Natural killer cell (primary cell): Measurements from ENCODE around the gene ARFGEF2. TPM values are rescaled to one million over a fixed set of nuclear protein-coding genes. Genes with fewer than 3 reads are reported as not detected.

Experiments
- ATAC-seq, 3 donors: fragments of 150-1000 bp in 2 of 3; fragments of 200-7000 bp in 1 of 3; cut with Tn5 transposase; 1 replicate in 1 of 3; 2 replicates in 2 of 3; pipeline ENCODE4 v1.10.0; 2021; ENCODE audit warnings: mild to moderate bottlenecking in 2 of 3, moderate library complexity in 2 of 3
- DNase-seq, 2 donors: peaks; one replicate each; pipeline versions ENCODE4 v3.0.0 to v3.0.0-alpha.2; 2013 to 2021; ENCODE audit warnings: mixed read lengths in 1 of 2
- H3K27ac ChIP-seq: one replicate; pipeline ENCODE4 v1.5.1; 2013; ENCODE audit warnings: mild to moderate bottlenecking, low read length
- H3K27me3 ChIP-seq: one replicate; pipeline ENCODE4 v1.6.1; 2013; ENCODE audit warnings: low read length; ENCODE audit not compliant: control insufficient read depth, insufficient read depth
- H3K36me3 ChIP-seq: one replicate; pipeline ENCODE4 v1.6.1; 2013; ENCODE audit warnings: low read length; ENCODE audit not compliant: control insufficient read depth, insufficient read depth
- H3K4me1 ChIP-seq: one replicate; pipeline ENCODE4 v1.6.1; 2013; ENCODE audit warnings: low read length; ENCODE audit not compliant: control insufficient read depth, insufficient read depth
- H3K4me3 ChIP-seq: one replicate; pipeline ENCODE4 v1.5.1; 2013; ENCODE audit warnings: low read length
- H3K9me3 ChIP-seq: one replicate; pipeline ENCODE4 v1.6.1; 2013; ENCODE audit warnings: low read length; ENCODE audit not compliant: control insufficient read depth, insufficient read depth
- H3K27ac Mint-ChIP-seq, 2 donors: one replicate each; pipeline ENCODE4 v1.8.0; 2022; ENCODE audit warnings: mild to moderate bottlenecking in 2 of 2, mixed read lengths in 2 of 2, moderate library complexity in 1 of 2
- H3K27me3 Mint-ChIP-seq, 2 donors: one replicate each; pipeline ENCODE4 v1.8.0; 2022; ENCODE audit warnings: low read depth in 2 of 2, mixed read lengths in 2 of 2
- H3K36me3 Mint-ChIP-seq: one replicate; pipeline ENCODE4 v1.8.0; 2022; ENCODE audit warnings: mixed read lengths
- H3K4me1 Mint-ChIP-seq, 2 donors: one replicate each; pipeline ENCODE4 v1.8.0; 2022; ENCODE audit warnings: mixed read lengths in 2 of 2
- H3K4me3 Mint-ChIP-seq: one replicate; pipeline ENCODE4 v1.8.0; 2022; ENCODE audit warnings: mild to moderate bottlenecking, moderate library complexity, mixed read lengths
- H3K9me3 Mint-ChIP-seq, 2 donors: one replicate each; pipeline ENCODE4 v1.8.0; 2022; ENCODE audit warnings: mixed read lengths in 2 of 2
- WGBS: methylation state at CpG from one replicate; pipeline ENCODE4 v1.1.7; 2013; ENCODE audit warnings: missing lambda C conversion rate; ENCODE audit not compliant: insufficient coverage; 5-methylcytosine and 5-hydroxymethylcytosine counted together
- intact Hi-C: fragments of 100-400 bp; cut with micrococcal nuclease; formaldehyde crosslinking; loops from one replicate; pipeline ENCODE4 v1.14.2; 2022
- total RNA-seq, 4 donors: library from RNA; stranded (reverse); fragments of 120-200 nt in 1 of 4; gene quantifications; one replicate each; pipeline versions ENCODE4 v1.2.3 to v1.2.4, GENCODE V29; 2013 to 2022
- TF ChIP-seq, protein P1 (sequence below): fragments of 200-600 bp; IDR thresholded peaks from one replicate; pipeline ENCODE4 v1.8.0; 2022; ENCODE audit warnings: antibody characterized with exemption

The ARFGEF2 gene
- total RNA-seq, 3 donors from 2014 or later (not counting 1 experiment from before 2014, with no cell fraction given): 22.7 to 26.9 (median 26.9) TPM

DNA sequence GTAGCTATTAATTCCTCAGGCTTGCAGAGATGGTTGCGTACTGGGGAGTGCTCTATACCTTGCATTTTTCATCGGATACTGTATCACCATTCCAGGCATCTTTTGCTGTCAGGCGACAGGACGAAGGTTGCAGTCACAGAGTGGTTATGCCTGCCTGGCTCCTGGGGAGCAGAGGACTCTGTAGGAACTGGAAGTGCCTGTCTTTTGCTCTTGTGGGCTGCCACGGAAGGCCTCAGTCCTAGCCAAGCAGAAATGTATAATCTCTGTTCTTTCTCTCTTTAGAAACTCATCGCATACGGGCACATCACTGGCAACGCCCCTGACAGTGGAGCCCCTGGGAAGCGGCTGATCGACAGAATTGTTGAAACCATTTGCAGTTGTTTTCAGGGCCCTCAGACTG is 29.5 kb downstream of the ARFGEF2 start:
- WGBS: 96% methylated on average over 10 of the region's 10 CpGs
- ATAC-seq (no peak), DNase-seq (no peak)
- Histone ChIP-seq H3K4me3 (no peak overlapping the region), H3K9me3 (no peaks in the 10 kb centered on the region), H3K27ac (no peak overlapping the region), H3K4me1 (no peaks in the 10 kb centered on the region), H3K27me3 (no peaks in the 10 kb centered on the region), H3K36me3 (peaks cover 68% of the 10 kb centered on the region)
- H3K4me1 Mint-ChIP-seq: no peaks in the 10 kb centered on the region
- intact Hi-C loops: no loop called here
- H3K4me3 Mint-ChIP-seq: no peak overlapping the region
- H3K9me3 Mint-ChIP-seq: no peaks in the 10 kb centered on the region
- TF ChIP-seq, protein P1, sequence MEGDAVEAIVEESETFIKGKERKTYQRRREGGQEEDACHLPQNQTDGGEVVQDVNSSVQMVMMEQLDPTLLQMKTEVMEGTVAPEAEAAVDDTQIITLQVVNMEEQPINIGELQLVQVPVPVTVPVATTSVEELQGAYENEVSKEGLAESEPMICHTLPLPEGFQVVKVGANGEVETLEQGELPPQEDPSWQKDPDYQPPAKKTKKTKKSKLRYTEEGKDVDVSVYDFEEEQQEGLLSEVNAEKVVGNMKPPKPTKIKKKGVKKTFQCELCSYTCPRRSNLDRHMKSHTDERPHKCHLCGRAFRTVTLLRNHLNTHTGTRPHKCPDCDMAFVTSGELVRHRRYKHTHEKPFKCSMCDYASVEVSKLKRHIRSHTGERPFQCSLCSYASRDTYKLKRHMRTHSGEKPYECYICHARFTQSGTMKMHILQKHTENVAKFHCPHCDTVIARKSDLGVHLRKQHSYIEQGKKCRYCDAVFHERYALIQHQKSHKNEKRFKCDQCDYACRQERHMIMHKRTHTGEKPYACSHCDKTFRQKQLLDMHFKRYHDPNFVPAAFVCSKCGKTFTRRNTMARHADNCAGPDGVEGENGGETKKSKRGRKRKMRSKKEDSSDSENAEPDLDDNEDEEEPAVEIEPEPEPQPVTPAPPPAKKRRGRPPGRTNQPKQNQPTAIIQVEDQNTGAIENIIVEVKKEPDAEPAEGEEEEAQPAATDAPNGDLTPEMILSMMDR: no peak
- no peak overlapping the region for H3K27ac Mint-ChIP-seq
- no peaks in the 10 kb centered on the region for H3K27me3 Mint-ChIP-seq
- peaks cover 17% of the 10 kb centered on the region for H3K36me3 Mint-ChIP-seq

DNA sequence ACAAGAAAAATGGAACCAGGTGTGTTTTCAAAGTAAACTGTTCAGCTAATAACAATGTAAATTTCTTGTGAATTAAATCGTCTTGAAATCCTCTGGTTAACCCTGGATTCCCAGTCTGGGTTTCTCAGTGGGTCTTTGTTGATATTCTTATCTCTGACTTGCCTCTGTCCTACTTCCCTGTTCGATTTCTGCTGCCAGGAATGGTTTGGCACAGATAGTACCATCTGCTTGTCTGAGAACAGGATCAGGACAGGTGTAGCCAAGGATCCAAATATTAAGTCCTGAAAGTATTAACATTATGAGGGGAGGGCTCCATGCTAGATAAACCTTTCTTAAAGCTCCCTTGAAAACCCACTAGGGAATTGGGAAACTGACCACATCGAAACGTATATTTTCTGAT is 30.1 kb downstream of the ARFGEF2 start:
- Mint-ChIP-seq H3K36me3 (peaks cover 17% of the 10 kb centered on the region), H3K4me1 (no peaks in the 10 kb centered on the region)
- intact Hi-C loops: no loop called here

DNA sequence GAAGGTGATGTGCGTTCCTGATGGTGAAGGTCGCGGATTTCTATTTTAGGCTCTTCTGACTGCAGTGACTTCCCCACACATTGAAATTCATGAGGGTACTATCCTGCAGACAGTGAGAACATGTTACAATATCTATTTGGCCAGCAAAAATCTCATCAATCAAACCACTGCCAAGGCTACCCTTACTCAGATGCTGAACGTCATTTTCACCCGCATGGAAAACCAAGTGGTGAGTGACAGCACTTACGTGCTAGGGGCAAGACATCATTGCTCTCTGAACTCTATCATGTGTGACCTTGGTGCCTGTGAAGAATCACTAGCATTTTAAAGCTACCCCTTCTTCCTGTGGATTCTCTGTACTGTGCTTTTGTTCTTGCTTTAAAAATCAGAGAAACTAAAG is 31.1 kb downstream of the ARFGEF2 start:
- intact Hi-C loops: no loop called here
- Mint-ChIP-seq H3K36me3 (peaks cover 19% of the 10 kb centered on the region), H3K27ac (no peak overlapping the region), H3K9me3 (no peaks in the 10 kb centered on the region), H3K27me3 (no peaks in the 10 kb centered on the region), H3K4me3 (no peak overlapping the region), H3K4me1 (no peaks in the 10 kb centered on the region)
- H3K36me3 ChIP-seq: peaks cover 82% of the 10 kb centered on the region
- no peaks in the 10 kb centered on the region for H3K9me3 ChIP-seq
- DNase-seq (no peak), ATAC-seq (no peak)
- TF ChIP-seq, protein P1: no peak
- no peak overlapping the region for H3K27ac ChIP-seq
- no peaks in the 10 kb centered on the region for H3K27me3 ChIP-seq
- WGBS: 97% methylated on average over 6 of the region's 6 CpGs
- no peak overlapping the region for H3K4me3 ChIP-seq
- no peaks in the 10 kb centered on the region for H3K4me1 ChIP-seq

More for the DNA sequence above, 30.1 kb downstream of the ARFGEF2 start:
- H3K27ac ChIP-seq: no peak overlapping the region
- H3K9me3 Mint-ChIP-seq: no peaks in the 10 kb centered on the region
- DNase-seq (no peak), ATAC-seq (no peak)
- no peaks in the 10 kb centered on the region for H3K9me3 ChIP-seq
- H3K36me3 ChIP-seq: peaks cover 72% of the 10 kb centered on the region
- no peaks in the 10 kb centered on the region for H3K27me3 Mint-ChIP-seq
- H3K4me3 Mint-ChIP-seq: no peak overlapping the region
- 93% methylated on average over 4 of the region's 4 CpGs for WGBS
- H3K27ac Mint-ChIP-seq: no peak overlapping the region
- no peaks in the 10 kb centered on the region for H3K27me3 ChIP-seq
- no peaks in the 10 kb centered on the region for H3K4me1 ChIP-seq
- TF ChIP-seq, protein P1: no peak
- H3K4me3 ChIP-seq: no peak overlapping the region

DNA sequence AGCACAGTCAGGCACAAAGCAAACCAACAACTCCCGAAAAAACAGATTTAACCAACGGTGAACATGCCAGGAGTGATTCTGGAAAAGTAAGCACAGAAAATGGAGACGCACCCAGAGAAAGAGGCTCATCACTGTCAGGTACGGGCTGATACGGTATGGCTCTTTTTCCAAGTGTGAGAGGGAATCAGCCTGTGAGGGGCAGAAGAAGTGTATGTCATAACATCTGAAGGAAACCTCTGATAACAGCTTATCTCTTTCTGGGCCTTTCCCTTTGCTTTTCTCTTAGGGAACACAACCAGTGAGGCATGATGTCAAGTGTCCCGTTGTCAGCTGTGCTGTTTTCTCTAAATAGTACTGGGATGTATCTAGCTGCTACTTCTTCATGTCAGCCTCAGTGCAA is 32.1 kb downstream of the ARFGEF2 start:
- H3K27ac ChIP-seq: no peak overlapping the region
- ATAC-seq (no peak), DNase-seq (no peak)
- TF ChIP-seq, protein P1: no peak
- intact Hi-C loops: no loop called here
- Mint-ChIP-seq H3K27ac (no peak overlapping the region), H3K4me1 (no peaks in the 10 kb centered on the region), H3K36me3 (peaks cover 23% of the 10 kb centered on the region), H3K27me3 (no peaks in the 10 kb centered on the region), H3K4me3 (no peak overlapping the region), H3K9me3 (no peaks in the 10 kb centered on the region)
- no peak overlapping the region for H3K4me3 ChIP-seq
- 99% methylated on average over 6 of the region's 6 CpGs for WGBS
- H3K36me3 ChIP-seq: peaks cover 85% of the 10 kb centered on the region
- H3K4me1 ChIP-seq: no peaks in the 10 kb centered on the region
- H3K9me3 ChIP-seq: no peaks in the 10 kb centered on the region
- no peaks in the 10 kb centered on the region for H3K27me3 ChIP-seq
